Nephron progenitor cell (in vitro differentiated cells): Measurements from ENCODE around the gene ANKRD44.

Experiments
- DNase-seq: peaks from one replicate; pipeline ENCODE4 v3.0.0; 2021
- H3K27ac Mint-ChIP-seq: 2 replicates; pipeline ENCODE4 v1.8.0; 2021; ENCODE audit warnings: mild to moderate bottlenecking, moderate library complexity, mixed read lengths
- H3K27me3 Mint-ChIP-seq: 2 replicates; pipeline ENCODE4 v1.8.0; 2021; ENCODE audit warnings: mild to moderate bottlenecking, low read depth, mixed read lengths; ENCODE audit not compliant: poor library complexity
- H3K36me3 Mint-ChIP-seq: 2 replicates; pipeline ENCODE4 v1.8.0; 2021; ENCODE audit warnings: low read depth, mixed read lengths
- H3K4me1 Mint-ChIP-seq: 2 replicates; pipeline ENCODE4 v1.8.0; 2021; ENCODE audit warnings: mixed read lengths
- H3K4me3 Mint-ChIP-seq: 2 replicates; pipeline ENCODE4 v1.8.0; 2021; ENCODE audit warnings: mild to moderate bottlenecking, moderate library complexity, mixed read lengths
- H3K9me3 Mint-ChIP-seq: 2 replicates; pipeline ENCODE4 v1.8.0; 2021; ENCODE audit warnings: mild to moderate bottlenecking, moderate library complexity, mixed read lengths
- CTCF ChIP-seq: fragments of 200-600 bp; sonication (generic); IDR thresholded peaks from 2 replicates; pipeline ENCODE4 v1.5.0; 2021; ENCODE audit warnings: antibody characterized with exemption

The ANKRD44 gene

GRCh38 chr2:197236816-197237215, 73.8 kb downstream of the ANKRD44 start:
- TF ChIP-seq CTCF = no peak
- Mint-ChIP-seq H3K9me3 (no peaks in the 10 kb centered on the region), H3K36me3 (no peaks in the 10 kb centered on the region)

GRCh38 chr2:197236159-197236558, 74.4 kb downstream of the ANKRD44 start:
- no peak for DNase-seq
- no peak overlapping the region for H3K27ac Mint-ChIP-seq
- TF ChIP-seq CTCF = no peak

More at GRCh38 chr2:197236816-197237215, 73.8 kb downstream of the ANKRD44 start:
- no peak for DNase-seq
- Mint-ChIP-seq H3K27me3 (peaks cover 10% of the 10 kb centered on the region), H3K27ac (no peak overlapping the region), H3K4me1 (peaks cover 14% of the 10 kb centered on the region), H3K4me3 (no peak overlapping the region)

GRCh38 chr2:197235711-197236110, 74.9 kb downstream of the ANKRD44 start:
- H3K4me3 Mint-ChIP-seq = no peak overlapping the region
- H3K9me3 Mint-ChIP-seq = no peaks in the 10 kb centered on the region
- no peaks in the 10 kb centered on the region for H3K36me3 Mint-ChIP-seq
- no peak for TF ChIP-seq CTCF
- peaks cover 14% of the 10 kb centered on the region for H3K4me1 Mint-ChIP-seq
- DNase-seq = no peak
- H3K27me3 Mint-ChIP-seq = peaks cover 10% of the 10 kb centered on the region
- no peak overlapping the region for H3K27ac Mint-ChIP-seq

More at GRCh38 chr2:197236159-197236558, 74.4 kb downstream of the ANKRD44 start:
- Mint-ChIP-seq H3K9me3 (no peaks in the 10 kb centered on the region), H3K4me1 (peaks cover 14% of the 10 kb centered on the region), H3K4me3 (no peak overlapping the region), H3K27me3 (peaks cover 10% of the 10 kb centered on the region), H3K36me3 (no peaks in the 10 kb centered on the region)

- no peak for TF ChIP-seq CTCF
- H3K27me3 Mint-ChIP-seq = peaks cover 10% of the 10 kb centered on the region
- no peaks in the 10 kb centered on the region for H3K9me3 Mint-ChIP-seq
- peaks cover 14% of the 10 kb centered on the region for H3K4me1 Mint-ChIP-seq
- no peaks in the 10 kb centered on the region for H3K36me3 Mint-ChIP-seq
- H3K4me3 Mint-ChIP-seq = no peak overlapping the region
- no peak for DNase-seq
- H3K27ac Mint-ChIP-seq = no peak overlapping the region
Observed at GRCh38 chr2:197234671-197235191, 75.8 kb downstream of the ANKRD44 start.

GRCh38 chr2:197233473-197233872, 77.1 kb downstream of the ANKRD44 start:
- Mint-ChIP-seq H3K4me1 (peaks cover 14% of the 10 kb centered on the region), H3K27ac (no peak overlapping the region), H3K4me3 (no peak overlapping the region), H3K27me3 (peaks cover 10% of the 10 kb centered on the region), H3K9me3 (no peaks in the 10 kb centered on the region), H3K36me3 (no peaks in the 10 kb centered on the region)
- no peak for DNase-seq
- TF ChIP-seq CTCF = no peak

- Mint-ChIP-seq H3K27me3 (peaks cover 3% of the 10 kb centered on the region), H3K36me3 (no peaks in the 10 kb centered on the region), H3K27ac (no peak overlapping the region), H3K9me3 (no peaks in the 10 kb centered on the region), H3K4me1 (peaks cover 14% of the 10 kb centered on the region), H3K4me3 (no peak overlapping the region)
- TF ChIP-seq CTCF = no peak
- DNase-seq = no peak
Observed at GRCh38 chr2:197232010-197232409, 78.6 kb downstream of the ANKRD44 start.
